K562 (cell line): ENCODE measurements around the gene RIMKLA. TPM values are rescaled to one million over a fixed set of nuclear protein-coding genes. Genes with fewer than 3 reads are reported as not detected.

ENCODE experiments used
- ATAC-seq: fragments of 200-7000 bp; cut with Tn5 transposase; 3 replicates; pipeline ENCODE4 v1.9.1; 2020; ENCODE audit warnings: moderate library complexity
- BruUV-seq: library from RNA; stranded (reverse); fragments of 400-500 nt; replicated peaks from 2 replicates; lab custom pipeline; 2021; lab: Mats Ljungman, UMichigan
- CTCF ChIA-PET: fragments of 300-600 bp; formaldehyde crosslinking; extraction: SDS; loops from one replicate; lab custom pipeline; 2021; ENCODE audit warnings: low intra/inter-chr PET ratio; lab: Yijun Ruan, JAX
- POLR2A ChIA-PET: fragments of 300-600, 350-650 bp; sonication (Branson Sonifier 250); formaldehyde crosslinking; extraction: SDS; loops from one replicate; lab custom pipeline; 2021; ENCODE audit warnings: antibody characterized with exemption, inconsistent platforms; lab: Yijun Ruan, JAX
- DNase-seq, 4 experiments: peaks; one replicate each; pipeline versions ENCODE4 v3.0.0 to v3.0.0-alpha.2; 2011 to 2018; ENCODE audit warnings: low spot score in 3 of 4, mixed read lengths in 3 of 4; ENCODE audit errors: extremely low read depth in 1 of 4
- FAIRE-seq: peaks from 2 replicates; lab custom pipeline; 2011; peaks lifted over from hg19 to GRCh38; lab: Jason Lieb, UNC
- H2AFZ ChIP-seq: 2 replicates; pipeline ENCODE4 v1.6.0; 2011; ENCODE audit warnings: low read depth, low read length, control low read depth, inconsistent platforms
- H3K27ac ChIP-seq: fragments of 200-600 bp; 3 replicates; pipeline ENCODE4 v1.8.0; 2011; ENCODE audit warnings: low read depth, mild to moderate bottlenecking, control low read depth, inconsistent platforms, low read length, moderate library complexity, mixed read lengths; ENCODE audit errors: extremely low read depth
- H3K27me3 ChIP-seq, 2 experiments: fragments of 300-600 bp in 1 of 2; 2 replicates in 1 of 2; 3 replicates in 1 of 2; pipeline versions ENCODE4 v1.6.0 to v1.8.0; 2011; ENCODE audit warnings: inconsistent platforms in 2 of 2, low read length in 2 of 2, mild to moderate bottlenecking in 1 of 2, mixed read lengths in 1 of 2, moderate library complexity in 1 of 2; ENCODE audit not compliant: control insufficient read depth in 2 of 2, insufficient read depth in 2 of 2
- H3K36me3 ChIP-seq: fragments of 300-600 bp; 3 replicates; pipeline ENCODE4 v1.8.0; 2011; ENCODE audit warnings: mild to moderate bottlenecking, low read length, inconsistent platforms; ENCODE audit not compliant: control insufficient read depth, insufficient read depth
- H3K4me1 ChIP-seq, 2 experiments: fragments of 200-600 bp in 1 of 2; replicated peaks in 1 of 2; 2 replicates in 1 of 2; 3 replicates in 1 of 2; pipeline versions ENCODE4 v1.5.1 to v1.8.0; 2011; ENCODE audit warnings: inconsistent platforms in 2 of 2, low read length in 2 of 2, mild to moderate bottlenecking in 1 of 2, mixed read lengths in 1 of 2, moderate library complexity in 1 of 2; ENCODE audit not compliant: control insufficient read depth in 2 of 2, insufficient read depth in 2 of 2
- H3K4me2 ChIP-seq: 2 replicates; pipeline ENCODE4 v1.6.1; 2011; ENCODE audit warnings: low read length, control low read depth, inconsistent platforms, mixed read lengths; ENCODE audit not compliant: insufficient read depth
- H3K4me3 ChIP-seq: fragments of 200-600 bp; sonication (generic), shearing (Covaris generic); 2 replicates; pipeline ENCODE4 v1.5.1; 2016; ENCODE audit warnings: control low read depth, inconsistent platforms
- H3K79me2 ChIP-seq: fragments of 200-600 bp; 3 replicates; pipeline ENCODE4 v1.8.0; 2011; ENCODE audit warnings: low read length, inconsistent platforms; ENCODE audit not compliant: control insufficient read depth, insufficient read depth
- H3K9ac ChIP-seq, 2 experiments: 2 replicates each; pipeline versions ENCODE4 v1.6.0 to v1.6.1; 2011; ENCODE audit warnings: low read depth in 2 of 2, low read length in 2 of 2, control low read depth in 1 of 2, inconsistent platforms in 1 of 2, mild to moderate bottlenecking in 1 of 2, mixed read lengths in 1 of 2; ENCODE audit not compliant: insufficient read depth in 1 of 2
- H3K9me1 ChIP-seq: one replicate; pipeline ENCODE4 v1.6.0; 2011; ENCODE audit warnings: inconsistent platforms, mild to moderate bottlenecking, low read length, moderate library complexity; ENCODE audit not compliant: control insufficient read depth, insufficient read depth
- H3K9me3 ChIP-seq: replicated peaks from 2 replicates; pipeline ENCODE4 v1.5.1; 2011; ENCODE audit warnings: low read depth, low read length, inconsistent platforms; ENCODE audit not compliant: control insufficient read depth, insufficient read depth
- H4K20me1 ChIP-seq: replicated peaks from 2 replicates; pipeline ENCODE4 v1.6.1; 2011; ENCODE audit warnings: low read length, inconsistent platforms, mixed read lengths; ENCODE audit not compliant: control insufficient read depth, insufficient read depth
- C11orf30 ChIP-seq: fragments of 450-650 bp; IDR thresholded peaks from 2 replicates; pipeline ENCODE4 v1.6.1; 2016; ENCODE audit warnings: low read depth, mild to moderate bottlenecking
- KDM2B ChIP-seq: fragments of 250-450 bp; sonication (Bioruptor Pico); IDR thresholded peaks from 2 replicates; pipeline ENCODE4 v1.8.0; 2021; ENCODE audit warnings: mild to moderate bottlenecking, moderate library complexity
- MAFF ChIP-seq: IDR thresholded peaks from 2 replicates; pipeline ENCODE4 v1.6.1; 2012; ENCODE audit warnings: low read length, improper control_type of control experiment
- MAFG ChIP-seq: fragments of 450-650 bp; conservative IDR thresholded peaks from 2 replicates; pipeline ENCODE4 v1.6.1; 2016; ENCODE audit warnings: missing genetic modification characterization, missing compliant biosample characterization
- MAFK ChIP-seq: IDR thresholded peaks from 2 replicates; pipeline ENCODE4 v1.6.1; 2011; ENCODE audit warnings: low read length, improper control_type of control experiment
- RBFOX2 ChIP-seq: fragments of 200-400 bp; formaldehyde crosslinking; IDR thresholded peaks from 2 replicates; pipeline ENCODE4 v1.6.1; 2017; ENCODE audit warnings: low read depth, mild to moderate bottlenecking, low read length, moderate library complexity
- SREBF1 ChIP-seq: fragments of 150-350 bp; IDR thresholded peaks from 2 replicates; pipeline ENCODE4 v1.6.1; 2014; ENCODE audit warnings: antibody characterized with exemption, low read depth, low read length, borderline replicate concordance
- ZNF316 ChIP-seq: fragments of 450-650 bp; IDR thresholded peaks from 2 replicates; pipeline ENCODE4 v1.6.1; 2016
- WGBS: fragments of 100-300 bp; shearing (Covaris generic); methylation state at CpG from one replicate; pipeline ENCODE4 v1.1.6; 2016; ENCODE audit warnings: low coverage, mixed read lengths; ENCODE audit not compliant: insufficient coverage; ENCODE audit errors: missing lambda C conversion rate; 5-methylcytosine and 5-hydroxymethylcytosine counted together
- in situ Hi-C: fragments of 300-500 bp; cut with MboI; formaldehyde crosslinking; loops from 4 replicates; pipeline ENCODE4 v1.15.0; 2018; ENCODE audit warnings: inconsistent platforms, mixed read lengths
- intact Hi-C: fragments of 100-400 bp; cut with micrococcal nuclease; formaldehyde crosslinking; loops from 2 replicates; pipeline ENCODE4 v1.14.2; 2022
- polyA plus RNA-seq, 8 experiments: library from polyadenylated mRNA; depleted of rRNA in 4 of 8; stranded (reverse) in 5 of 8; unstranded in 3 of 8; fragments of >200 nt; fragmentation: Nextera tagmentation in 2 of 8; fragmentation: Illumina TruSeq in 1 of 8; extraction: Ambion mirVana in 2 of 8; extraction: Trizol in 1 of 8; gene quantifications; 2 replicates each; pipeline versions ENCODE4 v1.2.1 to v1.2.3, GENCODE V29; 2011 to 2014; ENCODE audit warnings: inconsistent platforms in 1 of 8, missing spikeins in 1 of 8
- total RNA-seq, 7 experiments: library from RNA; depleted of rRNA in 6 of 7; stranded (reverse); fragments of >200 nt in 6 of 7; fragmentation: Illumina TruSeq in 2 of 7; extraction: Trizol in 2 of 7; gene quantifications; 2 replicates each; pipeline versions ENCODE4 v1.2.1 to v1.2.3, GENCODE V29; 2011 to 2021; ENCODE audit warnings: low replicate concordance in 1 of 7

RIMKLA gene
- total and polyA plus RNA-seq, 9 of the 15 experiments (the other 6 are each of a cell fraction or from before 2014, with no cell fraction given) = 0.02 TPM; not detected in 8

- no TSS peak for BruUV-seq
- no peak for ATAC-seq
- POLR2A ChIA-PET = interaction anchor here (0.6 to 3.1 kb wide), 3 partner anchors 9 to 1055 kb away, joined by 3 to 19 read pairs (median 3); no protein-coding TSS in a partner anchor
- FAIRE-seq = no peak
- H3K9me1 ChIP-seq = peaks cover 4% of the 10 kb centered on the region
- TF ChIP-seq MAFG (tag) (peak; percentile 68), KDM2B (CRISPR knock-in tag) (no peak), ZNF316 (peak; percentile 92), SREBF1 (no peak), RBFOX2 (no peak), C11orf30 (peak; percentile 81), MAFF (peak; percentile 37; the same call in 1 of the 2 replicates), MAFK (peak; percentile 23; the same call in 1 of the 2 replicates)
- TF ChIP-seq, all 486 proteins: peak for 5
- H4K20me1 ChIP-seq = peaks cover 17% of the 10 kb centered on the region
- H2AFZ ChIP-seq = no peak overlapping the region
- DNase-seq = no peak
- no peaks in the 10 kb centered on the region for H3K27me3 ChIP-seq
- peak overlapping the region; percentile 65 for H3K4me2 ChIP-seq
- in situ Hi-C loops (no loop called here), intact Hi-C loops (loop anchor here (1.0 kb wide), 1 partner anchor 156 kb away; no protein-coding TSS in a partner anchor)
- peaks cover 83% of the 10 kb centered on the region for H3K79me2 ChIP-seq
- CTCF ChIA-PET = no interaction called here
- peak overlapping the region; percentile 85; the same call in 1 of the 2 replicates for H3K4me3 ChIP-seq
- no peaks in the 10 kb centered on the region for H3K9me3 ChIP-seq
- 0% methylated on average over 6 of the region's 6 CpGs for WGBS
- peaks cover 21 to 23% of the 10 kb centered on the region in 2 experiments; a peak in 4 of 5 replicates for H3K4me1 ChIP-seq
- peak overlapping the region in 1 of 2 experiments; percentile 86; a peak in 2 of 4 replicates for H3K9ac ChIP-seq
- no peaks in the 10 kb centered on the region; the same call in 2 of the 3 replicates for H3K36me3 ChIP-seq
- no peak overlapping the region; the same call in 2 of the 3 replicates for H3K27ac ChIP-seq
Measured at GRCh38 chr1:42332877-42333276, 47.7 kb upstream of the RIMKLA start.
